ENCODE data around the gene VAMP5.
"Not testable (repeated sequence)": the region's sequence is repeated elsewhere in the genome, so short reads cannot be mapped to it uniquely, and the experiment has no call there.

The VAMP5 gene

DNA sequence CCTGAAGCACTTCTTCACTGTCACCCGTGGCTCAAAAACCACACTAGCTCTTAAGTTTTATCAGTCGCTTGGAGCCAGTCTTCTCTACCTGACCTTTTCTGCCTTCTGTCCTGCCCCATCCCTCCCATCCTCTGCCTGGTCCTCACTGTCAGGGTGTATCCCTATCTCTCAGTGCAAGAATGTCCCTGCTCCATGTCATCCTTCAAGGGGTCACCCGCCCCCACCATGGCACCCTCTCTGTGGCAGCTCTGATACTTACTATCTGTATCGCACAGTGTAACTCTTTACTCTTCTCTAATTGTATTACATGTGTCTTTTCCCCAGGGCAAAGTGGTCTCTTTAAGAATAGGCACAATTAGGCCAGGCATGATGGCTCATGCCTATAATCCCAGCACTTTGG lies 4.4 kb downstream of the VAMP5 start:
- Mint-ChIP-seq H3K27ac (peak overlapping the region; percentile 36), H3K36me3 (no peaks in the 10 kb centered on the region), H3K4me3 (no peak overlapping the region), H3K27me3 (no peaks in the 10 kb centered on the region), H3K9me3 (ENCODE audit: low read depth) (no peaks in the 10 kb centered on the region), H3K4me1 (ENCODE audit: low read depth) (peaks cover 37% of the 10 kb centered on the region)

DNA sequence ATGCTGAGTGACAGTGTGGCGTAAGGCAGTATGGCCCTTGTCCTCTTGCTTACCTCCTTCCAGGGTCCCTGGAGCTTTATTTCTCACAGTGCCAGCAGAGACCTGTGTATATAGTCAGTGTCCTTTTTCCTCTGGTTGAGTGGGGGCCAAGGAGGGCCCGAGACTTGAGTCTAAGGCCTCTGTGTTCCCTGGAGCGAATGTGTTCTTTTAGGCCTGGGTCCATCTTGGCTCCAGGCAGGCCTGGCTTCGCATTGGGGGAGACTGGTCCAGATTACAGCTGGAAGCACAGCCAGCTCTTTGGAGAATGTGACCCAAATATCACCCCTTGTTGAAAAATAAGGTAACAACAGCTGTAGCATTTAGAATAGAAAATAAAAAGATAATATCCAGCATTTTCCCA lies 5.0 kb downstream of the VAMP5 start:
- Mint-ChIP-seq H3K9me3 (ENCODE audit: low read depth) (no peaks in the 10 kb centered on the region), H3K4me1 (ENCODE audit: low read depth) (peaks cover 36% of the 10 kb centered on the region), H3K27ac (no peak overlapping the region), H3K36me3 (no peaks in the 10 kb centered on the region), H3K4me3 (no peak overlapping the region), H3K27me3 (no peaks in the 10 kb centered on the region)

DNA sequence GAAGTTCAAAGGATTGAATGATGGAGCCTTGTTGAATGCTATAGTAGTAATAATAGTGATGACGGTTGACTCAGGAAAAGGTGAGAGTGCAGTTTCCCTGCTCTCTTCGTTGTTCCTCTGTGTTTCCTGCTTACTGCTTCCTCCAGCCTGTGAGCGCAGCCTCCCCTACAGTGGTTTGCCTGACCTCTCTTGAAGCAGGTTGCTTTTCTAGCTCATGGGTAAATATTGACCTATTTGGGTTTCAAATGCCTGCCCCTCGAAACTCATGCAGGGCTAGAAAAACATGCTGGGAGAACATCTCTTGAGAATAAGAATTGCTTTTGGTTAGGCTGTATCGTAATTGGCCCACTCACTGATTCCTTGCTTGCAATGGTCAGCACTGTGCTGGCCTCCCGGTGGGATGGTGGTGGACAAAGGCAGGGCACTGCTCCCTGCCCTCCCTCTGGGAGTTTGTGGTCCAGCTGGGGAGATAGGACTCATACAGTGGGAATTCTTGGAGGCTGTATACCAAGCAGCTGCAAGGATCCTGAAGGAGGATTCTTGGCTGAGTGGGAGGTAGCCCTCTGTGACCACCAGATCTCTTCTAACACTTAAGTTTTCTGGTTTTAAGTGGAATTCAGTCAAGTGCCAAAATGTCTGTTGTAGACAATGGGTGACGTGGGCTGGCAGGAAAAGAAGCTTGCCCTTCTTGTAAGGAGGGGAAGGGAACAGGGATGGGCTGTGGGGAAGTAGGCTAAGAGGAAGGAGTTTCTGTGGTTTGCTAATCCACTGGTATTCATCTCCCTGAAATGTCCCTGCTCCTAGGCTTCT lies 6.0 kb downstream of the VAMP5 start:
- H3K9me3 Mint-ChIP-seq (ENCODE audit: low read depth), result no peaks in the 10 kb centered on the region

DNA sequence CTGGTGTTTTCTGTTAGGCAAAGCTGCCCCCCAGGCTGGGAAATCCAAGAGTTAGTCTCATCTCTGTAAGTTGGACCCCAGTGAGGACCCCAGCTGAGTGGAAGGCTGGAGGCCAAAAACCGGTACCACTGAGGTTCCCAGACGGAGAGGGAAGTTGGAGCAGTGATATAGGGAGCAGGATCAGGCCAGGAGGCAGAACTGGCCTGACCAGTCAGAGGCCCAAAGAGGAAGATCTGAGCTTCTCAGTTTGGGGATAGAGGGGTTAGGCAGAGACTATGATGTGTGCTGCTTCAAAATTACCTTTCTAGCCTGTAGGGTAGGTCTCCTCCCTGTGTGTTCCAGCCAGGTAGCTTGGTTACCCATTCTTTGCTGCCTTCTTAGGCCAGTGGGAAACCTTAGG lies 6.7 kb downstream of the VAMP5 start:
- no peak overlapping the region for H3K27ac Mint-ChIP-seq
- no peak overlapping the region for H3K4me3 Mint-ChIP-seq
- no peaks in the 10 kb centered on the region for H3K27me3 Mint-ChIP-seq
- H3K9me3 Mint-ChIP-seq (ENCODE audit: low read depth), result no peaks in the 10 kb centered on the region
- peaks cover 36% of the 10 kb centered on the region for H3K4me1 Mint-ChIP-seq (ENCODE audit: low read depth)
- no peaks in the 10 kb centered on the region for H3K36me3 Mint-ChIP-seq

More for the DNA sequence above, 6.0 kb downstream of the VAMP5 start:
- Mint-ChIP-seq H3K36me3 (no peaks in the 10 kb centered on the region), H3K4me1 (ENCODE audit: low read depth) (peaks cover 37% of the 10 kb centered on the region), H3K4me3 (no peak overlapping the region), H3K27me3 (no peaks in the 10 kb centered on the region), H3K27ac (peak overlapping the region; percentile 66)

DNA sequence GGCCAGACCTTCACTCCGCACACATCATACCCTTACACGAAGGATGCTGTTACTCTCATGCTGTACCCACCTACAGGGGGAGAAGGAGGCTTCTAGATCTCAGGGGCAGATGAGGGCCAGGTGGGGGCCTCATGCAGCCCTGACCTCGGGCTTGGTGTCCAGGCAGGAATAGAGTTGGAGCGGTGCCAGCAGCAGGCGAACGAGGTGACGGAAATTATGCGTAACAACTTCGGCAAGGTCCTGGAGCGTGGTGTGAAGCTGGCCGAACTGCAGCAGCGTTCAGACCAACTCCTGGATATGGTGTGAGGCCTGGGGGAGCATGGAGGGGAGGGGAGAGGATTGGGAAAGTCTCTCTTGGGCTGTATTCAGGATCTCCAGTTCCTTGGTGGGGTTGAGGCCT lies 7.3 kb downstream of the VAMP5 start:
- peaks cover 38% of the 10 kb centered on the region for H3K4me1 Mint-ChIP-seq (ENCODE audit: low read depth)
- no peak overlapping the region for H3K4me3 Mint-ChIP-seq
- H3K27ac Mint-ChIP-seq, result peak overlapping the region; percentile 28
- H3K36me3 Mint-ChIP-seq, result no peaks in the 10 kb centered on the region
- no peaks in the 10 kb centered on the region for H3K27me3 Mint-ChIP-seq
- H3K9me3 Mint-ChIP-seq (ENCODE audit: low read depth), result no peaks in the 10 kb centered on the region

DNA sequence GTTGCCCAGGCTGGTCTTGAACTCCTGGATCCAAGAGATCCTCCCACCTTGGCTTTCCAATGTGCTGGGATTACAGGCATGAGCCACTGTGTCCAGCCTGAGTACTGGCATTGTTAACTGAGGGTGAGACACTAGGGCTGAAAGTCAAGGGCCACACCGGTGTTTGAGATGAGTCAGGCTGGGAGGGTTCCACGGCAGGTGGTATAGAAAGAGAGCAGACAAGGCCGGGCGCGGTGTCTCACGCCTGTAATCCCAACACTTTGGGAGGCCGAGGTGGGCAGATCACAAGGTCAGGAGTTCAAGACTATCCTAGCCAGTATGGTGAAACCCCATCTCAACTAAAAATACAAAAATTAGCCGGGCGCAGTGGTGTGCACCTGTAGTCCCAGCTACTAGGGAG lies 8.1 kb downstream of the VAMP5 start:
- H3K4me1 Mint-ChIP-seq (ENCODE audit: low read depth), result peaks cover 44% of the 10 kb centered on the region
- not testable (repeated sequence) for H3K9me3 Mint-ChIP-seq (ENCODE audit: low read depth); H3K36me3 Mint-ChIP-seq; H3K4me3 Mint-ChIP-seq; H3K27ac Mint-ChIP-seq; H3K27me3 Mint-ChIP-seq

DNA sequence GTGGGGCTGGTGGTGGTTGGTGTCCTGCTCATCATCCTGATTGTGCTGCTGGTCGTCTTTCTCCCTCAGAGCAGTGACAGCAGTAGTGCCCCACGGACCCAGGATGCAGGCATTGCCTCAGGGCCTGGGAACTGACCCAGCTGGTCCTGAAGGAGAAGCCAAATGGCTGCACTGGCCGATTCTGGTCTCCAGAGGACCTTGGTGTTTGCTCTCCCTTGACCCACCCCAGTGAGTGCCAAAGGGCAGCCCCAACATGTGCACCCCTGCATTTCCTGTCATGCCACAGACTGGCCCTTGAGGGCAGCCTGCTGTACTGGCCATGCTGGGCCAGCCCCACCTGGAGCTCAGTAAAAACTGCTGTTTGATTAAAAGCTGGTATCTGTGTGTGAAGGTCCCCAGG lies 8.8 kb downstream of the VAMP5 start:
- Mint-ChIP-seq H3K9me3 (ENCODE audit: low read depth) (no peaks in the 10 kb centered on the region), H3K27me3 (no peaks in the 10 kb centered on the region), H3K27ac (no peak overlapping the region)

DNA sequence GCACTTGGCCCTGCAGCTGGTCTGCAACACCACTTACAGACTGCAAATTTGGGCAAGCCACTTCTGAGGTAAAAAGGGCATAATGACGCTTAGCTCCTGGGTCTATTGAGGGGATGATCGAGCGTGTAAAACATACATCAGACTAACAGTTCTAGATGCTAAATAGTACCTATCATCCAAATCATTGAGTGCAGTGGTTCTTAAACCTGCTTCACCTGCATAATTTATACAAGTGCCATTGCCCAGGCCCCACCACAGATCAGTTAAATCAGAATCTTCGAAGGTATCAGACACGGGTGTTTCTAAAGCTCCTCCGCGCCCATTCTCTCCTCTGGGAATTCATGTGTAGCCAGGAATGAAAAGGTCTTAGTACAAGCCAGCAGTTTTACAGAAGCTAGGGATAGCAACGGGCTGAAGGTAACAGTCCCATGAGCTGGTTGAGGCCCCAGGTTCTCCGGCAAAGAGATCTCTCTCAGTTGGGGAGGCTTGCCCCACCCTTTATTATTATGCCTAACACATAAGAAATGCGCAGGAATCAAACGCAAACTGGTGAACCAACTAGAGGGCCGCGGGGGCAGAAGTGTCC lies 10.6 kb downstream of the VAMP5 start:
- H3K4me1 Mint-ChIP-seq (ENCODE audit: low read depth), result peaks cover 36% of the 10 kb centered on the region
- no peaks in the 10 kb centered on the region for H3K27me3 Mint-ChIP-seq
- peak overlapping the region; percentile 96 for H3K27ac Mint-ChIP-seq
- H3K9me3 Mint-ChIP-seq (ENCODE audit: low read depth), result no peaks in the 10 kb centered on the region
- peak overlapping the region; percentile 98 for H3K4me3 Mint-ChIP-seq
- no peaks in the 10 kb centered on the region for H3K36me3 Mint-ChIP-seq

More for the DNA sequence above, 8.8 kb downstream of the VAMP5 start:
- Mint-ChIP-seq H3K4me1 (ENCODE audit: low read depth) (peaks cover 41% of the 10 kb centered on the region), H3K4me3 (peak overlapping the region; percentile 3), H3K36me3 (no peaks in the 10 kb centered on the region)

DNA sequence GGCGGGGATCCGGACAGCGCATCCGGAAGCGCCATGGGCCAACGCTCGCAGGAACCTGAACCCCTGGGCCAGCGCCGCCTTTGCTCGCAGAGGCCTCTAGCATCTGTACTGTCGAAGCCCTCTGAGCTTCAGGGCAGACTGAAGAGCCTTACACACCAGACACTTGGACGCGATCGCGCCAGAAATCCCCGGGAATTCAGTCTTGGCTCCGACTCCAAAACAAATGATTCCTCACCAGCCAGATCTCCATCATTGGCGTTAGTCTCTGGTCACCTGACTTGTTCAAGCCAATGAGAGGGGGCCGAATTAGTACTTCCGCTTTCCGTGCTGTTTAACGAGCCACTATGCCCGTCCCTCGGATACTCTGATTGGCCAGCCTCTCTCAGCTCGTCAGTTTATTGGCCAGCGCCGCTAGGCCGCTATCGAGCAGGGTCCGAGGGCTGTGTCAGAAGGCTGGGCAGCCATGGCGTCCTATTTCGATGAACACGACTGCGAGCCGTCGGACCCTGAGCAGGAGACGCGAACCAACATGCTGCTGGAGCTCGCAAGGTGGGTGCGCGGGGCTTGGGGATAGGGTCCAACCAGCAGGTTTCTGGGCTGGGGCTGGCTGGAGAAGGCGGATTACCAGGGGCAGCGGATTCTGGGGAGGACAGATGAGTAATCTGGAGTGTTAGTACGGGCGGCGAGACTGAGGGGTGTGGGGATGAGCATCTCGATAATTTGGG lies 11.2 kb downstream of the VAMP5 start, which contains the start of gene RNF181:
RNF181 (plus strand) TSS at position 445 of the 725 bp plus-strand sequence; CDS start at position 464, 19 bp downstream.
- peak within 1 kb of the TSS; percentile 96 for H3K27ac Mint-ChIP-seq
- peaks cover 35% of the 10 kb centered on the region for H3K4me1 Mint-ChIP-seq (ENCODE audit: low read depth)
- H3K9me3 Mint-ChIP-seq (ENCODE audit: low read depth), result no peaks in the 10 kb centered on the region
- H3K27me3 Mint-ChIP-seq, result no peaks in the 10 kb centered on the region
- no peaks in the 10 kb centered on the region for H3K36me3 Mint-ChIP-seq
- peak within 1 kb of the TSS; percentile 98 for H3K4me3 Mint-ChIP-seq

DNA sequence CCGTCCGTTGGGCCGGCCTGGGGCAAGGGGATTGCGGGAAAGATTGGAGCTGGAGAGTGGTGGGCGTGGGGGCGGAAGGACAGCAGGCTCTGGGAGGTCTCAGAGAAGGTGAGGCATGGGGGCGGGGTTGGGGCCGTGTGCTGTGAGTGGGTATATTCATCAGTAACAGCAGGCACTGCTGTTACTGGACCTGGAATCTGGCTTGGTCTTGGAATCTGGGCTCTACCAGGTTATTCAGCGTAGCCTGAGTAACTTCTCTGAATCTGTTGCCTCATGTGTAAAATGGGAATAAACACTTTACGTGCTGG lies 11.7 kb downstream of the VAMP5 start:
- no peaks in the 10 kb centered on the region for H3K27me3 Mint-ChIP-seq

DNA sequence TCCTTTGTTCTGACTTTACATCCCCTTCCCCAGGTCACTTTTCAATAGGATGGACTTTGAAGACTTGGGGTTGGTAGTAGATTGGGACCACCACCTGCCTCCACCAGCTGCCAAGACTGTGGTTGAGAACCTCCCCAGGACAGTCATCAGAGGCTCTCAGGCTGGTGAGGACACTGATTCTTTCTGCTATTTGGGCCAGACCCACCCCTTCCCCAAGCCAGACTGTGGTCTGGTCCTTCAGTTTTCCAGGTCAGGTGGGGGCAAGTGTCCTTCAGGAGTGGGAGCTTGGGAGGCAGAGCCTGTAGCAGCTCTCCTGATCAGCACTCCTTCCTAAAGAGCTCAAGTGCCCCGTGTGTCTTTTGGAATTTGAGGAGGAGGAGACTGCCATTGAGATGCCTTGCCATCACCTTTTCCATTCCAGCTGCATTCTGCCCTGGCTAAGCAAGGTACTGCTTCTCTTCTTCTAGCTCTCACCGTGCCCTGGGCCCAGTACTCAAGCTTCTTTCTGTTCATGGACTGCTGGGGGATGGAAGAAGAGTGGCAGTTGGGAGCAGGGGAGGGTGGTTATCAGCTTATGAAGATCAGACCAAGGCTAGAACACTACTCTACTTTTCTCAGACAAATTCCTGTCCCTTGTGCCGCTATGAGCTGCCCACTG lies 12.4 kb downstream of the VAMP5 start:
- Mint-ChIP-seq H3K36me3 (no peaks in the 10 kb centered on the region), H3K27me3 (no peaks in the 10 kb centered on the region), H3K9me3 (ENCODE audit: low read depth) (no peaks in the 10 kb centered on the region), H3K4me1 (ENCODE audit: low read depth) (peaks cover 37% of the 10 kb centered on the region), H3K4me3 (peak overlapping the region; percentile 98), H3K27ac (peak overlapping the region; percentile 50)

More for the DNA sequence above, 11.7 kb downstream of the VAMP5 start:
- Mint-ChIP-seq H3K4me3 (peak overlapping the region; percentile 98), H3K27ac (peak overlapping the region; percentile 96), H3K36me3 (no peaks in the 10 kb centered on the region), H3K9me3 (ENCODE audit: low read depth) (no peaks in the 10 kb centered on the region), H3K4me1 (ENCODE audit: low read depth) (peaks cover 35% of the 10 kb centered on the region)

DNA sequence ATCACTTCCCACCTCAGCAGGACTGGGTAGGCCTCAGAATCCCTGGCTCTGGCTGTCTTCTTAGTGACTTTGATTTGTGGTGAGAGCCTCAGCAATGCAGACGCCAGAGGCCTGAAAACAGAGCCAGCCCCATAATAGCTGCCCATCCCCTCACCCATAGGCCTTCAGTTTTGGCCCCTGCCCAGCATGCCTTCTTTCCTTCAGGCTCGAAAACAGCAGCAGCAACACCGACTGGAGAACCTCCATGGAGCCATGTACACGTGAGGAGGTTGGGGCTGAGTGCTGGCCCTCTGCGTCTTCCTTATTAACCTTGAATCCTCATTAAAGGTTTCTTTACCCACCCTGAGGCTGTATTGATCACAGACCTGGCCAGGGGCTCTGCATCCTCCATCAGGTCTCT lies 13.0 kb downstream of the VAMP5 start:
- Mint-ChIP-seq H3K36me3 (no peaks in the 10 kb centered on the region), H3K27ac (no peak overlapping the region), H3K4me3 (peak overlapping the region; percentile 98), H3K4me1 (ENCODE audit: low read depth) (peaks cover 40% of the 10 kb centered on the region), H3K27me3 (no peaks in the 10 kb centered on the region), H3K9me3 (ENCODE audit: low read depth) (no peaks in the 10 kb centered on the region)

DNA sequence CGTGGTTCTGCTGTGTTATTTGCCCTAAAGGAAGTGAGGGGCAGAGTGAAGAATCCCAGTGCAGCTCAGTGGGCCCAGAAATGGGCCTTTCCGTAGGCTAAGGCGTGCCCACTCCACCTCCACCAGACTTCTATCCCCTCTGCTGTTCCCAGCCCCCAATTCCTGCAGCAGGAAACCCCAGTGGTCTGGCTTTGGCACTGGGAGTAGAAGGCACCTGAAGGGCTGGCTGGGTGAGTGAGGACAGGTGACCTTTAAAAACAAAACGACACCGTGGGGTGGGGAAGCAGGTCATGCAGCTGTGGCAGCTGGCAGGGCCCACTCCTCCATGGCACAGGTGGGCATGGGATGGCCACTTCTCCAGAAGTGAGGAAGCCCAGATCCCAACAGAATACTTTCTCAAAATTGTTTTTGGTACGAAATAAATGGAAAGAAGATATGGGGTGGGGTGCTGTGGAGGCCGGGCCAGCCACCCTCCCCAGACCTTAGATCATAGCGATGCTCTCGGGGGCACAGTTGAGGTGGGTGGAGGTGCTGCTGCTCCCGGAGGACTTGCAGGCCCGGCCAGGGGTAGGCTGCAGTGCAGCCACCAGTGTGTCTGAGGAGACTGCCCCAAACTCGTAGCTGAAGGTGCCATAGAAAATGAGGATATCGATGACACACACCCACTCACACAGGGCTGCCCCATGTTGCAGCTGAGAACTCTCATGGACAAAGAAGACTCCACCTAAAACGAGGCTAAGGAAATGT lies 14.5 kb downstream of the VAMP5 start:
- Mint-ChIP-seq H3K36me3 (no peaks in the 10 kb centered on the region), H3K4me1 (ENCODE audit: low read depth) (peaks cover 46% of the 10 kb centered on the region), H3K27ac (no peak overlapping the region), H3K9me3 (ENCODE audit: low read depth) (no peaks in the 10 kb centered on the region), H3K27me3 (no peaks in the 10 kb centered on the region), H3K4me3 (no peak overlapping the region)

DNA sequence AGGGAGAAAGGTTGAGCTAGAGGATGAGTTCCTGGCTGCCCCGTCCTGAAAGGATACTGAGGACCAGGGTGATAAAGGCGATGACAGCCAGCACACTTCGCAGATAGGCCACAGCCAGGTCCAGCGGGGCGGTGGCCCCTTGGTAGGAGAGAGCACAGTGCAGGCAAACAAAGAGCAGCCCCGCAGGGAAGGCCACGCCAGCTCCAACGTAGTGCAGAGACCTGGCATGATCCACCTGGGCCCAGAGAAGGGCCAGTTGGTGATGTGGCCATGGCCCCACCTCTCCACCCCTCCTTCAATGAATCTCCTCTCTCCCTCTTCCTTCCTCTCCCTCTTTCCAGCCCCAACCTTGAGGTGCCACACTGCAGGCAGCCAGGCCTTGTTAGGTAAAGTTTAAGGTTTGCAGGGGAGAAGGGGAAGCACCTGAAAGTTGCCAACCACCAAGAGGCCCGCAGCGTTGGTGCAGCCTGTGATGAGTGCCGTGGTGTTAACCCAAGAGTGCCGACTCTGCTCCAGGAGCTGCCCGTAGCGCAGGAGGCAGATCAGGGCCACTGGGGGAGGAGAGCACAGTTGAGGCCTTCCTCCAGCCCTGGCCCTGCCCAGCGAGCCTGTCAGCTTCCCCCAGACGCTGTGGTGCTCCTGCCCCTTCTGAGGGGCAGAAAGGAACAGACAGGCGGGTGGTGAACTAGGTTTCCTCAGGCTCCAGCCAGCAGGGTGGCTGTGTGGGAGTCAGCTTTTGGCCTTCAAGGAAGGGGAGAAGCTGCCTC lies 15.4 kb downstream of the VAMP5 start:
- Mint-ChIP-seq H3K4me3 (no peak overlapping the region), H3K36me3 (no peaks in the 10 kb centered on the region), H3K27me3 (no peaks in the 10 kb centered on the region), H3K4me1 (ENCODE audit: low read depth) (peaks cover 45% of the 10 kb centered on the region), H3K9me3 (ENCODE audit: low read depth) (no peaks in the 10 kb centered on the region), H3K27ac (peak overlapping the region; percentile 28)

All from activated naive CD8-positive, alpha-beta T cell (primary cell).